ENCODE data around the gene P2RX2.

- TF ChIP-seq CTCF (IDR thresholded peaks at IDR 0.05), result no peak
- TF ChIP-seq EP300 (IDR thresholded peaks at IDR 0.05), result no peak
- no peak for TF ChIP-seq POLR2A (IDR thresholded peaks at IDR 0.05)
These were observed 21.5 kb downstream of the P2RX2 start for GRCh38 chr12:132639956-132640520.
